HL-60 (cell line): ENCODE data around the gene EPYC.
A peak's percentile ranks its signal among the peaks of the same experiment; 100 is the strongest.

ENCODE experiments used
- DNase-seq, 2 experiments: peaks; one replicate each; pipeline ENCODE4 v3.0.0-alpha.2; 2010 to 2020; ENCODE audit warnings: low read depth in 1 of 2, low spot score in 1 of 2
- H3K27ac ChIP-seq: fragments of 250-450 bp; sonication (Bioruptor Pico); replicated peaks from 2 replicates; pipeline ENCODE4 v1.5.1; 2020; ENCODE audit warnings: mild to moderate bottlenecking, moderate library complexity
- H3K27me3 ChIP-seq: fragments of 250-450 bp; sonication (Bioruptor Pico); 2 replicates; pipeline ENCODE4 v1.5.1; 2021; ENCODE audit warnings: mild to moderate bottlenecking, moderate library complexity; ENCODE audit not compliant: insufficient read depth, poor library complexity, severe bottlenecking
- H3K4me3 ChIP-seq: replicated peaks from 2 replicates; pipeline ENCODE4 v1.5.1; 2011; ENCODE audit warnings: mild to moderate bottlenecking, control low read depth, low read length; ENCODE audit not compliant: insufficient read depth
- GABPA ChIP-seq: IDR thresholded peaks from 2 replicates; pipeline ENCODE4 v1.6.1; 2012; ENCODE audit warnings: low read depth
- POLR2AphosphoS5 ChIP-seq: IDR thresholded peaks from 2 replicates; pipeline ENCODE4 v1.6.1; 2012; ENCODE audit warnings: low read depth
- SPI1 ChIP-seq: IDR thresholded peaks from 2 replicates; pipeline ENCODE4 v1.6.1; 2012; ENCODE audit warnings: low read depth, mild to moderate bottlenecking, borderline replicate concordance
- TF ChIP-seq, protein P1 (sequence below): IDR thresholded peaks from one replicate; pipeline ENCODE4 v1.5.1; 2011; ENCODE audit warnings: low read length, control low read depth, inconsistent platforms; ENCODE audit not compliant: insufficient read depth
- TF ChIP-seq, protein P2 (sequence below): IDR thresholded peaks from 2 replicates; pipeline ENCODE4 v1.6.1; 2012; ENCODE audit warnings: low read depth; ENCODE audit not compliant: insufficient replicate concordance

The EPYC gene

DNA sequence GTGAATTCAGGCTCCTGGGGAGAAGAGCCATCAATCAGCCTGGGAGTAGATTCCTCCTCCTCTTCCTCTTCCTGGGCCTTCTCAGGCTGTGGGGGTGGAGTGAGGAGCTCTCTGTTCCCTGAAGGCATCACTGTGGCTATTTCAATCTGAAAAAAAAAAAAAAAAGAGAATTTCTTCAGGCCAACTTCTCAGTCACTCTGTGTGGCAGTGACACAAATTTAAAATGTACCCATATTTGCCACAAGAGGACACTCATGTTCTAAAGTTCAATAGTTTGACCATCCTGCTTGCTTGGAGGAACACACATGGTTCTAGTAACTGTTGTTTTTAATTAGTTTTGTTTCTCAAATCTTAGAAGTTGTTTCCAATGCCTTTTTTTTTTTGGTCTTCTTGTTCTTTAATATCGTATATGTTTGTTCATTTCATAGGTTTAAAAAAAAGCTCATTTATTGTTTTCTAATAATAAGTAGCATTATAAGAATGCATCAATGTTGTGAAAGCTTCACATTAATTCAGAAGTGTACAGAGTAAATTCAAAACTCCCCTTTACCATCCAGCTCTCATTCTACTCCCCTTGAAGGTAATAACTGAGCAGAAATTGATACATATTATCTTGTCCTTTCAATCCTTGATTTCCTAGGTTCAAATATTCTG lies 26.5 kb downstream of the EPYC start:
- Histone ChIP-seq H3K27ac (no peak overlapping the region), H3K4me3 (no peak overlapping the region), H3K27me3 (no peaks in the 10 kb centered on the region)
- TF ChIP-seq, protein P1, sequence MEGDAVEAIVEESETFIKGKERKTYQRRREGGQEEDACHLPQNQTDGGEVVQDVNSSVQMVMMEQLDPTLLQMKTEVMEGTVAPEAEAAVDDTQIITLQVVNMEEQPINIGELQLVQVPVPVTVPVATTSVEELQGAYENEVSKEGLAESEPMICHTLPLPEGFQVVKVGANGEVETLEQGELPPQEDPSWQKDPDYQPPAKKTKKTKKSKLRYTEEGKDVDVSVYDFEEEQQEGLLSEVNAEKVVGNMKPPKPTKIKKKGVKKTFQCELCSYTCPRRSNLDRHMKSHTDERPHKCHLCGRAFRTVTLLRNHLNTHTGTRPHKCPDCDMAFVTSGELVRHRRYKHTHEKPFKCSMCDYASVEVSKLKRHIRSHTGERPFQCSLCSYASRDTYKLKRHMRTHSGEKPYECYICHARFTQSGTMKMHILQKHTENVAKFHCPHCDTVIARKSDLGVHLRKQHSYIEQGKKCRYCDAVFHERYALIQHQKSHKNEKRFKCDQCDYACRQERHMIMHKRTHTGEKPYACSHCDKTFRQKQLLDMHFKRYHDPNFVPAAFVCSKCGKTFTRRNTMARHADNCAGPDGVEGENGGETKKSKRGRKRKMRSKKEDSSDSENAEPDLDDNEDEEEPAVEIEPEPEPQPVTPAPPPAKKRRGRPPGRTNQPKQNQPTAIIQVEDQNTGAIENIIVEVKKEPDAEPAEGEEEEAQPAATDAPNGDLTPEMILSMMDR: peak; percentile 37
- TF ChIP-seq, protein P2, sequence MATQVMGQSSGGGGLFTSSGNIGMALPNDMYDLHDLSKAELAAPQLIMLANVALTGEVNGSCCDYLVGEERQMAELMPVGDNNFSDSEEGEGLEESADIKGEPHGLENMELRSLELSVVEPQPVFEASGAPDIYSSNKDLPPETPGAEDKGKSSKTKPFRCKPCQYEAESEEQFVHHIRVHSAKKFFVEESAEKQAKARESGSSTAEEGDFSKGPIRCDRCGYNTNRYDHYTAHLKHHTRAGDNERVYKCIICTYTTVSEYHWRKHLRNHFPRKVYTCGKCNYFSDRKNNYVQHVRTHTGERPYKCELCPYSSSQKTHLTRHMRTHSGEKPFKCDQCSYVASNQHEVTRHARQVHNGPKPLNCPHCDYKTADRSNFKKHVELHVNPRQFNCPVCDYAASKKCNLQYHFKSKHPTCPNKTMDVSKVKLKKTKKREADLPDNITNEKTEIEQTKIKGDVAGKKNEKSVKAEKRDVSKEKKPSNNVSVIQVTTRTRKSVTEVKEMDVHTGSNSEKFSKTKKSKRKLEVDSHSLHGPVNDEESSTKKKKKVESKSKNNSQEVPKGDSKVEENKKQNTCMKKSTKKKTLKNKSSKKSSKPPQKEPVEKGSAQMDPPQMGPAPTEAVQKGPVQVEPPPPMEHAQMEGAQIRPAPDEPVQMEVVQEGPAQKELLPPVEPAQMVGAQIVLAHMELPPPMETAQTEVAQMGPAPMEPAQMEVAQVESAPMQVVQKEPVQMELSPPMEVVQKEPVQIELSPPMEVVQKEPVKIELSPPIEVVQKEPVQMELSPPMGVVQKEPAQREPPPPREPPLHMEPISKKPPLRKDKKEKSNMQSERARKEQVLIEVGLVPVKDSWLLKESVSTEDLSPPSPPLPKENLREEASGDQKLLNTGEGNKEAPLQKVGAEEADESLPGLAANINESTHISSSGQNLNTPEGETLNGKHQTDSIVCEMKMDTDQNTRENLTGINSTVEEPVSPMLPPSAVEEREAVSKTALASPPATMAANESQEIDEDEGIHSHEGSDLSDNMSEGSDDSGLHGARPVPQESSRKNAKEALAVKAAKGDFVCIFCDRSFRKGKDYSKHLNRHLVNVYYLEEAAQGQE: no peak
- no peak for TF ChIP-seq GABPA
- no peak for TF ChIP-seq POLR2AphosphoS5
- peak in 1 of 2 experiments; percentile 8 for DNase-seq

DNA sequence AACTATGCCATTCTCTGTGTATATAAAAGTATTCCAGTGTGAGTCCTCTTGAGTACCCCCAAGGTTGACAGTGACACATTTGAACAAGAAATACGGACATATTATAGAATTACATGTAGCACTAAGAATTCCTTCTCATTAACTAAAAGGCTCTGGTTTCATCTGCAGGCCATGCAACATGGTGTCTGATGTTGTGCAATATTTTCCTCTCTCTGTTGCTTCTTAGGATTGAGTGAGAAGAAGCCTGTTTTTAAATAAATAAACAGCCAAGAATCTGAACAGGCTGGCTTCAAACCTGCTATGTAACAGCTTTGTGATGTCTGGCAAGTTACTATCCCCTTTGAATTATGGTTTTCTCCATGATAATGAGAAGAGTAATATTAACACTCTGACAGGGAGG lies 27.5 kb downstream of the EPYC start:
- Histone ChIP-seq H3K27me3 (no peaks in the 10 kb centered on the region), H3K27ac (no peak overlapping the region), H3K4me3 (no peak overlapping the region)
- TF ChIP-seq, protein P1: no peak
- no peak for TF ChIP-seq POLR2AphosphoS5
- TF ChIP-seq, protein P2: no peak
- no peak for TF ChIP-seq GABPA
- no peak for TF ChIP-seq SPI1
- no peak for DNase-seq

DNA sequence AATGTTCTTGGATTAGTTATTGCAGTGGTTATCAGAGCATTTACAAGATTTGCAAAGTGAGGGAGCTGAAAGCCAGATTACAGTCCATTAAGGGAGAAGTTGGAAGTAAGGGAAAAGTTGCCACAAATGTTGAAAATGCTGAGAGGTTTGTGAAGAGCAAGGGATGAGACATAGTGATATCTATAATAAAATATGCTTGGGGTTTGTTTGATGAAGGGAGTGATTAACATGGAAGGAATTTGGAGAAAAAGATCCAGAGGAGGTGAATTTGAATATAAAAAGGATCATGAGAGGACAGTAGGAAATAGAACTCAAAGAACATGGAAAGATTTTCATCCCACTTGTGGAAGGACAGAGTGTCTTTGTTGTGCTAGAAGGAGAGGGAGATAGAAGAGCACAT lies 30.5 kb downstream of the EPYC start:
- TF ChIP-seq, protein P2: no peak
- TF ChIP-seq SPI1 (no peak), POLR2AphosphoS5 (no peak), GABPA (no peak)
- TF ChIP-seq, protein P1: no peak
- DNase-seq: no peak
- no peak overlapping the region for H3K4me3 ChIP-seq
- H3K27ac ChIP-seq: no peak overlapping the region
- H3K27me3 ChIP-seq: no peaks in the 10 kb centered on the region
